GM18909 (cell line): ENCODE data around the gene NACA.
A peak's percentile ranks its signal among the peaks of the same experiment; 100 is the strongest.
"Not testable (repeated sequence)": the region's sequence is repeated elsewhere in the genome, so short reads cannot be mapped to it uniquely, and the experiment has no call there.

Experiments used
- ATAC-seq: cut with Tn5 transposase; IDR thresholded peaks from one replicate; pipeline ENCODE4 v1.9.1; 2021; ENCODE audit warnings: mild to moderate bottlenecking; ENCODE audit not compliant: unreplicated experiment, poor library complexity

The NACA gene

GRCh38 chr12:56724972-56725722, at the start of gene NACA:
TSS of gene NACA (minus strand) at chr12:56725299. CDS start at chr12:56724521, 778 bp downstream.
- peak; percentile 94 for ATAC-seq

GRCh38 chr12:56773113-56773512, 48.0 kb upstream of the NACA start:
- no peak for ATAC-seq

GRCh38 chr12:56772625-56773024, 47.5 kb upstream of the NACA start:
- ATAC-seq, result no peak

- no peak for ATAC-seq
Observed at GRCh38 chr12:56769868-56770267, 44.8 kb upstream of the NACA start.

- ATAC-seq, result no peak
Observed at GRCh38 chr12:56768424-56768823, 43.3 kb upstream of the NACA start.

- ATAC-seq, result peak; percentile 97
Observed at GRCh38 chr12:56766535-56766934, 41.4 kb upstream of the NACA start.

GRCh38 chr12:56763753-56764657, 38.9 kb upstream of the NACA start:
- ATAC-seq, result no peak

- ATAC-seq, result no peak
Observed at GRCh38 chr12:56761812-56762211, 36.7 kb upstream of the NACA start.

GRCh38 chr12:56760460-56760859, 35.4 kb upstream of the NACA start:
- ATAC-seq, result no peak

- no peak for ATAC-seq
Observed at GRCh38 chr12:56759263-56759908, 34.3 kb upstream of the NACA start.

GRCh38 chr12:56758728-56759262, 33.7 kb upstream of the NACA start:
- no peak for ATAC-seq

GRCh38 chr12:56757971-56758370, 32.9 kb upstream of the NACA start:
- not testable (repeated sequence) for ATAC-seq

- no peak for ATAC-seq
Observed at GRCh38 chr12:56753566-56753965, 28.5 kb upstream of the NACA start.

GRCh38 chr12:56751712-56752598, 26.9 kb upstream of the NACA start, which contains the start of gene PRIM1:
TSS of gene PRIM1 (minus strand) at chr12:56752323. CDS start at chr12:56752298, 25 bp downstream.
- peak; percentile 82 for ATAC-seq

GRCh38 chr12:56750596-56750995, 25.5 kb upstream of the NACA start:
- not testable (repeated sequence) for ATAC-seq

- ATAC-seq, result no peak
Observed at GRCh38 chr12:56749853-56750252, 24.8 kb upstream of the NACA start.

GRCh38 chr12:56749359-56749758, 24.3 kb upstream of the NACA start:
- no peak for ATAC-seq

- ATAC-seq, result no peak
Observed at GRCh38 chr12:56728139-56728861, 3.2 kb upstream of the NACA start.

GRCh38 chr12:56726196-56726675, 1.1 kb upstream of the NACA start:
- ATAC-seq, result not testable (repeated sequence)
